Measurements from ENCODE around the gene XRN1. TPM values are rescaled to one million over a fixed set of nuclear protein-coding genes. Genes with fewer than 3 reads are reported as not detected.

Gene XRN1
- total RNA-seq, 1 experiment from 2014 or later = 26.7 TPM

DNA sequence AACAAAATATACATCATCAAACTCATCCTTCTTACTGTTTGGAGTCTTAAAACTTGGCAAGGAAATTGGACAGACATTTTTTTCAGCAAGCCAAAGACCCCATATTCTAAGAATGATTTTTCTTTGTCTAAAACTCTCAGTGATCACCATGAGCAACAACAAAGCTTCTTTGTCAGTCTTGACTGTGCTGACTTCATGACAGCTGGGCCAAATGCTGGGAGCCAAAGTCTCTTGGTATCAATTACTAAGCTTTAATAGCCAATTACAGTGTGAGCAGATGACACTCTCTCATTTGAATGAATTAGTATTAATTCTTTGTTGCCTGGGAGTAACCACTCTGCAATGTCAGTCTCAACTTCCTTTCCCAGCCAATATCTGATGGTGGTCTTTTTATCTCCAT lies 174.3 kb downstream of the XRN1 start:
- peak; percentile 64 for DNase-seq (ENCODE audit: low spot score)
- TF ChIP-seq EZH2 (IDR thresholded peaks at IDR 0.05; ENCODE audit: borderline replicate concordance, low read depth, low read length, poor library complexity, severe bottlenecking) = no peak
- TF ChIP-seq, protein P1, sequence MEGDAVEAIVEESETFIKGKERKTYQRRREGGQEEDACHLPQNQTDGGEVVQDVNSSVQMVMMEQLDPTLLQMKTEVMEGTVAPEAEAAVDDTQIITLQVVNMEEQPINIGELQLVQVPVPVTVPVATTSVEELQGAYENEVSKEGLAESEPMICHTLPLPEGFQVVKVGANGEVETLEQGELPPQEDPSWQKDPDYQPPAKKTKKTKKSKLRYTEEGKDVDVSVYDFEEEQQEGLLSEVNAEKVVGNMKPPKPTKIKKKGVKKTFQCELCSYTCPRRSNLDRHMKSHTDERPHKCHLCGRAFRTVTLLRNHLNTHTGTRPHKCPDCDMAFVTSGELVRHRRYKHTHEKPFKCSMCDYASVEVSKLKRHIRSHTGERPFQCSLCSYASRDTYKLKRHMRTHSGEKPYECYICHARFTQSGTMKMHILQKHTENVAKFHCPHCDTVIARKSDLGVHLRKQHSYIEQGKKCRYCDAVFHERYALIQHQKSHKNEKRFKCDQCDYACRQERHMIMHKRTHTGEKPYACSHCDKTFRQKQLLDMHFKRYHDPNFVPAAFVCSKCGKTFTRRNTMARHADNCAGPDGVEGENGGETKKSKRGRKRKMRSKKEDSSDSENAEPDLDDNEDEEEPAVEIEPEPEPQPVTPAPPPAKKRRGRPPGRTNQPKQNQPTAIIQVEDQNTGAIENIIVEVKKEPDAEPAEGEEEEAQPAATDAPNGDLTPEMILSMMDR (conservative IDR thresholded peaks at IDR 0.05; ENCODE audit: low read depth, low read length) = no peak
- Histone ChIP-seq H3K4me1 (ENCODE audit: insufficient read depth, low read length, poor library complexity, severe bottlenecking) (peaks cover 32% of the 10 kb centered on the region), H3K27ac (ENCODE audit: low read depth, low read length, poor library complexity, severe bottlenecking) (no peak overlapping the region), H3K27me3 (replicated peaks; ENCODE audit: insufficient read depth, low read depth, low read length, poor library complexity) (no peaks in the 10 kb centered on the region), H3K4me3 (ENCODE audit: low read depth, low read length, poor library complexity, severe bottlenecking) (no peak overlapping the region), H3K9me3 (ENCODE audit: low read depth, low read length, poor library complexity, severe bottlenecking) (no peaks in the 10 kb centered on the region), H3K36me3 (ENCODE audit: insufficient read depth, low read length, poor library complexity, severe bottlenecking) (no peaks in the 10 kb centered on the region)
- POLR2A ChIA-PET (ENCODE audit: low non-redundant PET) = no interaction called here
- intact Hi-C loops (cut with micrococcal nuclease; ENCODE audit: unreplicated experiment) = loop anchor here (5.0 kb wide), 1 partner anchor 46 kb away; the partner anchor contains the start of gene GK5
- CTCF ChIA-PET = no interaction called here
- BruUV-seq (replicated peaks) = no TSS peak

DNA sequence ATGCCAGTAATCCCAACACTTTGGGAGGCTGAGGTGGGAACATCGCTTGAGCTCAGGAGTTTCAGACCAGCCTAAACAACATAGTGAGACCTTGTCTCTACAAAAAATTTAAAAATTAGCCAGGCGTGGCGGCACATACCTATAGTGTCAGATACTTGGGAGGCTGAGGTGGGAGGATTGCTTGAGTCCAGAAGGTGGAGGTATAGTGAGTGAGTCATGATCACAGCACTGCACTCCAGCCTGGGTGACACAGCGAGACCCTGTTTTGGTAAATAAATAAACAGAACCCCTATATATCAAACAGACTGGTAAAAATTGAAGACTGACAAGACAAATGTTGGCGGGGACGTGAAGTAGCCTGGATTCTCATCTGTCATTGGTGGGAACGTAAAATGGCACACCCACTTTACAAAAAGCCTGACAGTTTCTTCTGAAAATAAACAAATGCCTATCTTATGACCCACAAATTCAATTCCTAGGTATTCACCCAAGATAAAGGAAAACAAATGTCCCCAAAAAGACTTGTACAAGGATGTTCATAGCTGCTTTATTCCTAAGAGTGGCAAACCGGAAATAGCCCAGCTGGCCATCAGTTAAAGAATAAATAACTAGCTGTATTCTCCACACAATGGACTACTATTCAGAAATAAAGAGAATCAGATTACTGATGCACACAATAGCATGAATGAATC lies 175.5 kb downstream of the XRN1 start:
- H3K36me3 ChIP-seq (ENCODE audit: insufficient read depth, low read length, poor library complexity, severe bottlenecking) = no peaks in the 10 kb centered on the region
- peaks cover 33% of the 10 kb centered on the region for H3K4me1 ChIP-seq (ENCODE audit: insufficient read depth, low read length, poor library complexity, severe bottlenecking)
- H3K27me3 ChIP-seq (replicated peaks; ENCODE audit: insufficient read depth, low read depth, low read length, poor library complexity) = no peaks in the 10 kb centered on the region
- intact Hi-C loops (cut with micrococcal nuclease; ENCODE audit: unreplicated experiment) = loop anchor here (5.0 kb wide), 1 partner anchor 45 kb away; the partner anchor contains the start of gene GK5
- no peak overlapping the region for H3K4me3 ChIP-seq (ENCODE audit: low read depth, low read length, poor library complexity, severe bottlenecking)
- BruUV-seq (replicated peaks) = no TSS peak
- peak; percentile 79 for DNase-seq (ENCODE audit: low spot score)
- no peak overlapping the region for H3K27ac ChIP-seq (ENCODE audit: low read depth, low read length, poor library complexity, severe bottlenecking)
- POLR2A ChIA-PET (ENCODE audit: low non-redundant PET) = interaction anchor here (0.6 to 1.0 kb wide), 2 partner anchors 200 to 770 kb away, joined by 3 read pairs; no protein-coding TSS in a partner anchor
- TF ChIP-seq, protein P1 (conservative IDR thresholded peaks at IDR 0.05; ENCODE audit: low read depth, low read length) = no peak
- TF ChIP-seq EZH2 (IDR thresholded peaks at IDR 0.05; ENCODE audit: borderline replicate concordance, low read depth, low read length, poor library complexity, severe bottlenecking) = no peak
- H3K9me3 ChIP-seq (ENCODE audit: low read depth, low read length, poor library complexity, severe bottlenecking) = no peaks in the 10 kb centered on the region
- CTCF ChIA-PET = no interaction called here

DNA sequence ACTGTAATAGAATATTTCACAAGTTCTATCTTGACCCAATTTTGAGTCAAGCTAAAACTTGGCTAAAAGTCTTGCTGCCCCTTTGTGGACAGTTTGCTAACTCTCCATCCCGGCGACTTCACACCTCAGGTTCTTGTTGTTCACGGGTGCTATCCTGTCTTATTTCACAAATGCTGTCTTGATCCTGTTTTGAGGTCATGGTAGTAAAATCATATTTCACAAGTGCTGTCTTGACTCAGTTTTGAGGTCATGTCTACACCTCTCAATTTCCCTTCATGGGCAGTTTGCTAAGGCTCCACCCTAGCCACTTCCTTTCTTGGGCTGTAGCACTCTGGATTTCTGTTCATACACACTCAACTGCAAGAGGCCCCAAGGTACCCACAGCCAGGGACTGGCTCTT lies 177.4 kb downstream of the XRN1 start:
- no peak for DNase-seq (ENCODE audit: low spot score)
- Histone ChIP-seq H3K27ac (ENCODE audit: low read depth, low read length, poor library complexity, severe bottlenecking) (no peak overlapping the region), H3K36me3 (ENCODE audit: insufficient read depth, low read length, poor library complexity, severe bottlenecking) (no peaks in the 10 kb centered on the region), H3K4me3 (ENCODE audit: low read depth, low read length, poor library complexity, severe bottlenecking) (no peak overlapping the region), H3K4me1 (ENCODE audit: insufficient read depth, low read length, poor library complexity, severe bottlenecking) (peaks cover 33% of the 10 kb centered on the region), H3K9me3 (ENCODE audit: low read depth, low read length, poor library complexity, severe bottlenecking) (no peaks in the 10 kb centered on the region), H3K27me3 (replicated peaks; ENCODE audit: insufficient read depth, low read depth, low read length, poor library complexity) (no peaks in the 10 kb centered on the region)
- intact Hi-C loops (cut with micrococcal nuclease; ENCODE audit: unreplicated experiment) = loop anchor here (5.0 kb wide), 1 partner anchor 43 kb away; the partner anchor contains the start of gene GK5
- ChIA-PET POLR2A (ENCODE audit: low non-redundant PET) (no interaction called here), CTCF (no interaction called here)
- TF ChIP-seq, protein P1 (conservative IDR thresholded peaks at IDR 0.05; ENCODE audit: low read depth, low read length) = no peak
- no peak for TF ChIP-seq EZH2 (IDR thresholded peaks at IDR 0.05; ENCODE audit: borderline replicate concordance, low read depth, low read length, poor library complexity, severe bottlenecking)
- no TSS peak for BruUV-seq (replicated peaks)
